NCI-H187 treated with DMSO at 0.1 percent for 48 hours (cell line): Measurements from ENCODE around the gene PPA1.
"Not testable (repeated sequence)": the region's sequence is repeated elsewhere in the genome, so short reads cannot be mapped to it uniquely, and the experiment has no call there.

Experiments
- DNase-seq: peaks from one replicate; lab custom pipeline; 2025; lab: John Stamatoyannopoulos, UW

PPA1 gene

GRCh38 chr10:70233109-70233938 is at the start of gene PPA1:
TSS of gene PPA1 (minus strand) at chr10:70233429. CDS start at chr10:70233327, 102 bp downstream.
- DNase-seq, result peak; percentile 56

GRCh38 chr10:70281609-70282008 is 48.4 kb upstream of the PPA1 start:
- no peak for DNase-seq

GRCh38 chr10:70280099-70280498 is 46.9 kb upstream of the PPA1 start:
- no peak for DNase-seq

GRCh38 chr10:70277396-70278030 is 44.3 kb upstream of the PPA1 start:
- DNase-seq, result no peak

- no peak for DNase-seq
These were observed 41.4 kb upstream of the PPA1 start for GRCh38 chr10:70274643-70275042.

GRCh38 chr10:70272925-70273316 is 39.7 kb upstream of the PPA1 start:
- DNase-seq, result no peak

GRCh38 chr10:70271996-70272924 is 39.0 kb upstream of the PPA1 start:
- no peak for DNase-seq

GRCh38 chr10:70270952-70271351 is 37.7 kb upstream of the PPA1 start:
- no peak for DNase-seq

- DNase-seq, result no peak
These were observed 36.5 kb upstream of the PPA1 start for GRCh38 chr10:70269741-70270140.

- DNase-seq, result no peak
These were observed 35.1 kb upstream of the PPA1 start for GRCh38 chr10:70268376-70268775.

- no peak for DNase-seq
These were observed 34.1 kb upstream of the PPA1 start for GRCh38 chr10:70267161-70267933.

- DNase-seq, result no peak
These were observed 33.5 kb upstream of the PPA1 start for GRCh38 chr10:70266701-70267100.

- DNase-seq, result no peak
These were observed 32.8 kb upstream of the PPA1 start for GRCh38 chr10:70266056-70266455.

GRCh38 chr10:70265032-70265689 is 31.9 kb upstream of the PPA1 start:
- no peak for DNase-seq

GRCh38 chr10:70260734-70261133 is 27.5 kb upstream of the PPA1 start:
- no peak for DNase-seq

GRCh38 chr10:70260259-70260658 is 27.0 kb upstream of the PPA1 start:
- no peak for DNase-seq

GRCh38 chr10:70258216-70258615 is 25.0 kb upstream of the PPA1 start:
- DNase-seq, result no peak

GRCh38 chr10:70257816-70258215 is 24.6 kb upstream of the PPA1 start:
- DNase-seq, result not testable (repeated sequence)

- no peak for DNase-seq
These were observed 23.2 kb upstream of the PPA1 start for GRCh38 chr10:70256463-70256862.

GRCh38 chr10:70255329-70256299 is 22.4 kb upstream of the PPA1 start:
- DNase-seq, result no peak
